MCF 10A (cell line): ENCODE data around the gene DKKL1. TPM values are rescaled to one million over a fixed set of nuclear protein-coding genes. Genes with fewer than 3 reads are reported as not detected.

Source experiments
- BruUV-seq: library from RNA; stranded (reverse); fragments of 400-500 nt; replicated peaks from 2 replicates; lab custom pipeline; 2021; lab: Mats Ljungman, UMichigan
- CTCF ChIA-PET: fragments of 300-600 bp; sonication (Branson Sonifier 250); formaldehyde crosslinking; extraction: SDS; loops from one replicate; lab custom pipeline; 2021; ENCODE audit warnings: antibody characterized with exemption, inconsistent platforms; lab: Yijun Ruan, JAX
- POLR2A ChIA-PET: fragments of 300-600, 350-650 bp; sonication (Branson Sonifier 250); formaldehyde crosslinking; extraction: SDS; loops from one replicate; lab custom pipeline; 2020; ENCODE audit warnings: antibody characterized with exemption, inconsistent platforms; lab: Yijun Ruan, JAX
- DNase-seq: peaks from one replicate; pipeline ENCODE4 v3.0.0-alpha.2; 2018; ENCODE audit not compliant: unreplicated experiment
- H3K27ac Mint-ChIP-seq: one replicate; pipeline ENCODE4 v1.8.0; 2022; ENCODE audit warnings: mild to moderate bottlenecking, low read depth, mixed read lengths; ENCODE audit not compliant: unreplicated experiment
- H3K27me3 Mint-ChIP-seq: one replicate; pipeline ENCODE4 v1.8.0; 2022; ENCODE audit warnings: mixed read lengths; ENCODE audit not compliant: insufficient read depth, unreplicated experiment
- H3K36me3 Mint-ChIP-seq: one replicate; pipeline ENCODE4 v1.8.0; 2022; ENCODE audit warnings: mild to moderate bottlenecking, moderate library complexity, mixed read lengths; ENCODE audit not compliant: insufficient read depth, unreplicated experiment
- H3K4me1 Mint-ChIP-seq: one replicate; pipeline ENCODE4 v1.8.0; 2022; ENCODE audit warnings: mixed read lengths; ENCODE audit not compliant: insufficient read depth, unreplicated experiment
- H3K4me3 Mint-ChIP-seq: one replicate; pipeline ENCODE4 v1.8.0; 2022; ENCODE audit warnings: mild to moderate bottlenecking, moderate library complexity, mixed read lengths; ENCODE audit not compliant: unreplicated experiment
- H3K9me3 Mint-ChIP-seq: one replicate; pipeline ENCODE4 v1.8.0; 2022; ENCODE audit warnings: mixed read lengths; ENCODE audit not compliant: unreplicated experiment
- CTCF ChIP-seq: fragments of 200-600 bp; IDR thresholded peaks from one replicate; pipeline ENCODE4 v1.8.0; 2022; ENCODE audit warnings: antibody characterized with exemption, mild to moderate bottlenecking; ENCODE audit not compliant: unreplicated experiment
- intact Hi-C: fragments of 100-400 bp; cut with micrococcal nuclease; formaldehyde crosslinking; loops from 2 replicates; pipeline ENCODE4 v1.14.1; 2022
- total RNA-seq: library from RNA; stranded (reverse); gene quantifications from 2 replicates; pipeline ENCODE4 v1.2.3, GENCODE V29; 2022

DKKL1 gene
- total RNA-seq, 1 experiment from 2014 or later = not detected

GRCh38 chr19:49421039-49421877, 57.6 kb downstream of the DKKL1 start:
- DNase-seq = peak; percentile 77
- no peak for TF ChIP-seq CTCF
- ChIA-PET CTCF (interaction anchor here (1.0 kb wide), 1 partner anchor 23 kb away, joined by 4 read pairs; no protein-coding TSS in a partner anchor), POLR2A (interaction anchor here (1.1 kb wide), 1 partner anchor 30 kb away, joined by 4 read pairs; no protein-coding TSS in a partner anchor)
- intact Hi-C loops = no loop called here
- H3K27me3 Mint-ChIP-seq = peaks cover 94% of the 10 kb centered on the region
- H3K36me3 Mint-ChIP-seq = no peaks in the 10 kb centered on the region
- H3K9me3 Mint-ChIP-seq = no peaks in the 10 kb centered on the region
- BruUV-seq = no TSS peak
- peaks cover 22% of the 10 kb centered on the region for H3K4me1 Mint-ChIP-seq
- no peak overlapping the region for H3K27ac Mint-ChIP-seq
- H3K4me3 Mint-ChIP-seq = peak overlapping the region; percentile 42

DNA sequence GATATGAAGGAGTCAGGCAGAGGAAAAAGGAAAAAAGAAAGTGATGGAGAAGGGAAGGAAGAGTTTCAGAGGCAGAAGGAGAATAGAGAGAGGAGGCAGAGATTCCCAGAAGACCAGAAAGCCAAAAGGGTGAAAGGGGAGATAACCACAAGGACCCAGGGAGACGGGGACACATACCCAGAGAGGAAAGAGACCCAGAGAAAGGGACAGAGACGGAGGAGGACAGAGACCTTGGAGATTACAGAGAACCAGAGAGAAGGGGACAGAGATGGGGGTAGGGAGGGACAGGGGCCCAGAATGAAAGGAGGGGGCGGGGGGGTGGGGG, 58.2 kb downstream of the DKKL1 start:
- Mint-ChIP-seq H3K36me3 (no peaks in the 10 kb centered on the region), H3K27me3 (peaks cover 100% of the 10 kb centered on the region), H3K27ac (no peak overlapping the region), H3K4me3 (no peak overlapping the region), H3K4me1 (peaks cover 22% of the 10 kb centered on the region), H3K9me3 (no peaks in the 10 kb centered on the region)
- CTCF ChIA-PET = no interaction called here
- intact Hi-C loops = no loop called here
- TF ChIP-seq CTCF = no peak
- BruUV-seq = no TSS peak
- DNase-seq = no peak
- POLR2A ChIA-PET = no interaction called here

- BruUV-seq = no TSS peak
- H3K27ac Mint-ChIP-seq = no peak overlapping the region
- peak; percentile 13 for TF ChIP-seq CTCF
- ChIA-PET CTCF (no interaction called here), POLR2A (no interaction called here)
- intact Hi-C loops = no loop called here
- DNase-seq = no peak
- no peaks in the 10 kb centered on the region for H3K36me3 Mint-ChIP-seq
- no peak overlapping the region for H3K4me3 Mint-ChIP-seq
- peaks cover 100% of the 10 kb centered on the region for H3K27me3 Mint-ChIP-seq
- H3K4me1 Mint-ChIP-seq = peaks cover 22% of the 10 kb centered on the region
- H3K9me3 Mint-ChIP-seq = no peaks in the 10 kb centered on the region
Measured at GRCh38 chr19:49422407-49423070, 58.9 kb downstream of the DKKL1 start.
